ENCODE data around the gene RALGAPA2.

RALGAPA2 gene

GRCh38 chr20:20571068-20571780 lies 141.2 kb downstream of the RALGAPA2 start:
- Mint-ChIP-seq H3K9me3 (no peaks in the 10 kb centered on the region), H3K27ac (no peak overlapping the region)
- no peak for ATAC-seq

GRCh38 chr20:20568604-20569205 lies 143.7 kb downstream of the RALGAPA2 start:
- Mint-ChIP-seq H3K27ac (no peak overlapping the region), H3K27me3 (no peaks in the 10 kb centered on the region), H3K9me3 (no peaks in the 10 kb centered on the region), H3K36me3 (ENCODE audit: low read depth) (peaks cover 9% of the 10 kb centered on the region), H3K4me3 (no peak overlapping the region), H3K4me1 (peaks cover 7% of the 10 kb centered on the region)
- ATAC-seq = no peak
- DNase-seq = peak; percentile 23

More at GRCh38 chr20:20571068-20571780, 141.2 kb downstream of the RALGAPA2 start:
- Mint-ChIP-seq H3K4me3 (no peak overlapping the region), H3K27me3 (no peaks in the 10 kb centered on the region), H3K36me3 (ENCODE audit: low read depth) (peaks cover 14% of the 10 kb centered on the region), H3K4me1 (peaks cover 3% of the 10 kb centered on the region)
- DNase-seq = no peak

GRCh38 chr20:20567712-20568111 lies 144.7 kb downstream of the RALGAPA2 start:
- Mint-ChIP-seq H3K9me3 (no peaks in the 10 kb centered on the region), H3K27me3 (no peaks in the 10 kb centered on the region), H3K27ac (no peak overlapping the region), H3K4me1 (peaks cover 7% of the 10 kb centered on the region), H3K36me3 (ENCODE audit: low read depth) (peaks cover 11% of the 10 kb centered on the region), H3K4me3 (no peak overlapping the region)
- DNase-seq (no peak), ATAC-seq (no peak)

- Mint-ChIP-seq H3K27ac (no peak overlapping the region), H3K27me3 (no peaks in the 10 kb centered on the region), H3K9me3 (no peaks in the 10 kb centered on the region), H3K4me3 (no peak overlapping the region), H3K36me3 (ENCODE audit: low read depth) (peaks cover 9% of the 10 kb centered on the region), H3K4me1 (peaks cover 13% of the 10 kb centered on the region)
- ATAC-seq (no peak), DNase-seq (no peak)
These were observed 145.9 kb downstream of the RALGAPA2 start for GRCh38 chr20:20566516-20566915.

- H3K9me3 Mint-ChIP-seq = no peaks in the 10 kb centered on the region
- DNase-seq (no peak), ATAC-seq (no peak)
- no peak overlapping the region for H3K27ac Mint-ChIP-seq
- no peaks in the 10 kb centered on the region for H3K27me3 Mint-ChIP-seq
- H3K4me1 Mint-ChIP-seq = peaks cover 15% of the 10 kb centered on the region
- peaks cover 15% of the 10 kb centered on the region for H3K36me3 Mint-ChIP-seq (ENCODE audit: low read depth)
- no peak overlapping the region for H3K4me3 Mint-ChIP-seq
These were observed 148.2 kb downstream of the RALGAPA2 start for GRCh38 chr20:20564279-20564678.

GRCh38 chr20:20562507-20562906 lies 149.9 kb downstream of the RALGAPA2 start:
- Mint-ChIP-seq H3K4me3 (no peak overlapping the region), H3K27ac (peak overlapping the region; percentile 33)

GRCh38 chr20:20561841-20562240 lies 150.6 kb downstream of the RALGAPA2 start:
- no peaks in the 10 kb centered on the region for H3K9me3 Mint-ChIP-seq
- H3K36me3 Mint-ChIP-seq (ENCODE audit: low read depth) = peaks cover 15% of the 10 kb centered on the region
- DNase-seq (no peak), ATAC-seq (no peak)
- no peaks in the 10 kb centered on the region for H3K27me3 Mint-ChIP-seq
- peaks cover 11% of the 10 kb centered on the region for H3K4me1 Mint-ChIP-seq
- no peak overlapping the region for H3K4me3 Mint-ChIP-seq
- H3K27ac Mint-ChIP-seq = peak overlapping the region; percentile 33

More at GRCh38 chr20:20562507-20562906, 149.9 kb downstream of the RALGAPA2 start:
- Mint-ChIP-seq H3K4me1 (peaks cover 15% of the 10 kb centered on the region), H3K36me3 (ENCODE audit: low read depth) (peaks cover 18% of the 10 kb centered on the region), H3K9me3 (no peaks in the 10 kb centered on the region), H3K27me3 (no peaks in the 10 kb centered on the region)
- DNase-seq = no peak
- no peak for ATAC-seq

GRCh38 chr20:20561172-20561571 lies 151.3 kb downstream of the RALGAPA2 start:
- peaks cover 3% of the 10 kb centered on the region for H3K9me3 Mint-ChIP-seq
- H3K4me1 Mint-ChIP-seq = peaks cover 11% of the 10 kb centered on the region
- H3K27me3 Mint-ChIP-seq = no peaks in the 10 kb centered on the region
- ATAC-seq = no peak
- peaks cover 19% of the 10 kb centered on the region for H3K36me3 Mint-ChIP-seq (ENCODE audit: low read depth)
- DNase-seq = no peak
- H3K4me3 Mint-ChIP-seq = no peak overlapping the region
- H3K27ac Mint-ChIP-seq = no peak overlapping the region

GRCh38 chr20:20557406-20557805 lies 155.0 kb downstream of the RALGAPA2 start:
- Mint-ChIP-seq H3K27ac (no peak overlapping the region), H3K4me3 (no peak overlapping the region), H3K36me3 (ENCODE audit: low read depth) (peaks cover 34% of the 10 kb centered on the region), H3K4me1 (peaks cover 7% of the 10 kb centered on the region), H3K9me3 (peaks cover 3% of the 10 kb centered on the region), H3K27me3 (no peaks in the 10 kb centered on the region)
- DNase-seq (no peak), ATAC-seq (no peak)

- Mint-ChIP-seq H3K4me1 (peaks cover 5% of the 10 kb centered on the region), H3K9me3 (peaks cover 3% of the 10 kb centered on the region), H3K4me3 (no peak overlapping the region), H3K27me3 (no peaks in the 10 kb centered on the region), H3K27ac (no peak overlapping the region), H3K36me3 (ENCODE audit: low read depth) (peaks cover 34% of the 10 kb centered on the region)
- no peak for ATAC-seq
- no peak for DNase-seq
These were observed 156.6 kb downstream of the RALGAPA2 start for GRCh38 chr20:20555838-20556237.

- Mint-ChIP-seq H3K27me3 (no peaks in the 10 kb centered on the region), H3K36me3 (ENCODE audit: low read depth) (peaks cover 33% of the 10 kb centered on the region), H3K9me3 (peaks cover 3% of the 10 kb centered on the region), H3K4me3 (no peak overlapping the region), H3K4me1 (peaks cover 11% of the 10 kb centered on the region), H3K27ac (no peak overlapping the region)
- DNase-seq (no peak), ATAC-seq (no peak)
These were observed 157.5 kb downstream of the RALGAPA2 start for GRCh38 chr20:20554951-20555350.

- Mint-ChIP-seq H3K27me3 (no peaks in the 10 kb centered on the region), H3K9me3 (peaks cover 3% of the 10 kb centered on the region), H3K4me3 (no peak overlapping the region), H3K27ac (no peak overlapping the region), H3K4me1 (peaks cover 22% of the 10 kb centered on the region), H3K36me3 (ENCODE audit: low read depth) (peaks cover 28% of the 10 kb centered on the region)
- no peak for DNase-seq
- no peak for ATAC-seq
These were observed 158.9 kb downstream of the RALGAPA2 start for GRCh38 chr20:20553541-20553940.

GRCh38 chr20:20552076-20552475 lies 160.4 kb downstream of the RALGAPA2 start:
- no peak for ATAC-seq
- peaks cover 37% of the 10 kb centered on the region for H3K4me1 Mint-ChIP-seq
- peaks cover 3% of the 10 kb centered on the region for H3K9me3 Mint-ChIP-seq
- H3K36me3 Mint-ChIP-seq (ENCODE audit: low read depth) = peaks cover 28% of the 10 kb centered on the region
- no peak overlapping the region for H3K27ac Mint-ChIP-seq
- H3K4me3 Mint-ChIP-seq = no peak overlapping the region
- no peak for DNase-seq
- no peaks in the 10 kb centered on the region for H3K27me3 Mint-ChIP-seq

GRCh38 chr20:20551409-20551808 lies 161.0 kb downstream of the RALGAPA2 start:
- no peak for ATAC-seq
- Mint-ChIP-seq H3K9me3 (peaks cover under 1% of the 10 kb centered on the region), H3K36me3 (ENCODE audit: low read depth) (peaks cover 28% of the 10 kb centered on the region)

GRCh38 chr20:20549704-20550103 lies 162.7 kb downstream of the RALGAPA2 start:
- peak overlapping the region; percentile 72 for H3K27ac Mint-ChIP-seq
- H3K27me3 Mint-ChIP-seq = no peaks in the 10 kb centered on the region
- H3K9me3 Mint-ChIP-seq = no peaks in the 10 kb centered on the region
- DNase-seq = no peak
- ATAC-seq = peak; percentile 81
- peaks cover 50% of the 10 kb centered on the region for H3K4me1 Mint-ChIP-seq
- H3K4me3 Mint-ChIP-seq = no peak overlapping the region
- H3K36me3 Mint-ChIP-seq (ENCODE audit: low read depth) = peaks cover 21% of the 10 kb centered on the region

More at GRCh38 chr20:20551409-20551808, 161.0 kb downstream of the RALGAPA2 start:
- DNase-seq = no peak
- Mint-ChIP-seq H3K27me3 (no peaks in the 10 kb centered on the region), H3K4me3 (no peak overlapping the region), H3K27ac (no peak overlapping the region), H3K4me1 (peaks cover 44% of the 10 kb centered on the region)
